A172 (cell line): ENCODE measurements around the gene CPTP. TPM values are rescaled to one million over a fixed set of nuclear protein-coding genes. Genes with fewer than 3 reads are reported as not detected.

Experiments
- DNase-seq: peaks from one replicate; pipeline ENCODE4 v3.0.0-alpha.2; 2015; ENCODE audit warnings: low spot score
- total RNA-seq: library from RNA; depleted of rRNA; stranded (reverse); fragments of >200 nt; shearing (Covaris generic); gene quantifications from 2 replicates; pipeline ENCODE4 v1.2.3, GENCODE V29; 2014; rRNA removed

The CPTP gene
- total RNA-seq, result 17.0 and 19.5 TPM in 2 replicates

DNA sequence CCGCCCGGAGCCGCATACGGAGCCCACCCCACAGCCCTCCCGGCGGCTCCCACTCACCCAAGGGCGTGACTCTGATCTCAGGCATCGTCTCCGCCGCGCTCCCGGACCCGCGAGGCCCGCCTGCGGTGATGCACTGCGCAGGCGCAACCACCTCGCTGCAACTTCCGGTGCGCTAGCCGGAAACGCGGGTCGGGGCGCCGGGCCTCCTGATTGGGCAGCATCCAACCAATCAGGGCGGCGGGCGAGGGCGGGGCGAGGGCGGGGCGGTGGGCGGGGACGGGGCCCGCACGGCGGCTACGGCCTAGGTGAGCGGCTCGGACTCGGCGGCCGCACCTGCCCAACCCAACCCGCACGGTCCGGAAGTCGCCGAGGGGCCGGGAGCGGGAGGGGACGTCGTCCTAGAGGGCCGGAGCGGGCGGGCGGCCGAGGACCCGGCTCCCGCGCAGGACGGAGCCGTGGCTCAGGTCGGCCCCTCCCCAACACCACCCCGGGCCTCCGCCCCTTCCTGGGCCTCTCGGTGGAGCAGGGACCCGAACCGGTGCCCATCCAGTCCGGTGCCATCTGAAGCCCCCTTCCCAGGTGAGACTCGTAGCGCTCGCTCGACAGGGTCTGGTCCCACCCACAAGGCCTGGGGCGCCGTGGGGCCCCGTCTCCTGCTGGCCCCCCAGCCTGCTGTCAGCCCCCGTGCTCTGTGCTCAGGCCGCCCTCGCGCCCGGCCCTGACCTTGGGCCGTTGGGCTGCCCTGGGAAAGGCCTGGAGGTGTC is at the start of gene CPTP, which contains the start of gene INTS11:
Gene CPTP, plus strand, starts transcription at position 279 of the 764 bp plus-strand sequence. CDS start 2,109 bp downstream, outside the sequence.
Gene INTS11, minus strand, starts transcription at position 137 of the 764 bp plus-strand sequence. Its CDS starts 52 bp downstream, at position 85.
- DNase-seq, result peak; percentile 60

GRCh38 chr1:1274931-1275431 is 49.6 kb upstream of the CPTP start:
- DNase-seq, result no peak

- no peak for DNase-seq
Measured at GRCh38 chr1:1275836-1276235, 48.8 kb upstream of the CPTP start.

DNA sequence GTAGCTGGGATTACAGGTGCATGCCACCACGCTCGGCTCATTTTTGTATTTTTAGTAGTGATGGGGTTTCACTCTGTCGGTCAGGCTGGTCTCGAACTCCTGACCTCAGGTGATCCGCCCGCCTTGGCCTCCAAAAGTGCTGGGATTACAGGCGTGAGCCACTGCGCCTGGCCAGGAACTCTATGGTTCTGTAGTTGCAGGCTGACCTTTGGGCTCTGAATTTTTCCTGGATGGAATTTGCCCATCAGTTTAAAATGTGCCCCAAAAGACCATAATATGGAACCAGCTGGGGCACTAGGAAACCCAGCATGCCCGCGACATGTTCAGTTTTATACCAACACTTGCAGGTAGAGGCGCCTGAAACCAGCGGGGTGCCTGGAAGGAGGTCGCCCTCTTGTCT is 46.0 kb upstream of the CPTP start:
- no peak for DNase-seq

DNA sequence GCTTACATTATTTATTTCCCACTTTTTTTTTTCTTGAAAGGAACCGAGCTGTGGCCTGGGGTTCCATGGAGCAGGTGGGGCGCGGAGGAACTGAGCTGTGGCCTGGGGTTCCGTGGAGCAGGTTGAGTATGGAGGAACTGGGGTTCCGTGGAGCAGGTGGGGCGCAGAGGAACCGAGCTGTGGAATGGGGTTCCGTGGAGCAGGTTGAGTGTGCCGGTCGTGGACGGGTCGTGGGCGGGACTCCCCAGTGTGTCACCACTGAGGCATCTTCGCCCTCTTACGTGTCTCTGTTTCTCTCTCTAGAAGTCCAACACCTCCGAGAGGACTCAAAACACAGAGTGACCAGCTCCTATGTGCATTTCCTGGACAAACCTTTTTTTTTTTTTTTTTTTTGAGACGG is 45.6 kb upstream of the CPTP start:
- DNase-seq, result no peak

GRCh38 chr1:1280782-1281481 is 43.7 kb upstream of the CPTP start:
- no peak for DNase-seq

- peak; percentile 64 for DNase-seq
Measured at GRCh38 chr1:1281533-1282321, 42.9 kb upstream of the CPTP start.

DNA sequence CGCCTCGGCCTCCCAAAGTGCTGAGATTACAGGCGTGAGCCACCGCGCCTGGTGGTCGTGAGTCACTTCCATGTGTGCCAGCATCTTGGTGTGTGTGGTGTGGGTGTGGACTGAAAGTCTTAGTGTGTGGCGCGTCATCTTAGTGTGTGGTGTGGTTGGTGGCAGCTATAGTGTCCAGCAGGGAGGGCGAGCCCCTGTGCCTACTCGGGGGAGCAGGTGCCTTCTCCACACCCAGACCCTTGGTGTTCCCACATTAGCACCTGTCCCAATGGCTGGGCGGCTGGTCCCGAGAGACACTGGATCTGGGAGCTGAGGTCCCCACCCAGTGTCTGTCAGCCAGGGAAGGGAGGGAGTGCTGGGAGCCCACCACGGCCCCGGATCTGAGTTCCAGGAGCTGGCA is 41.6 kb upstream of the CPTP start:
- peak; percentile 26 for DNase-seq

DNA sequence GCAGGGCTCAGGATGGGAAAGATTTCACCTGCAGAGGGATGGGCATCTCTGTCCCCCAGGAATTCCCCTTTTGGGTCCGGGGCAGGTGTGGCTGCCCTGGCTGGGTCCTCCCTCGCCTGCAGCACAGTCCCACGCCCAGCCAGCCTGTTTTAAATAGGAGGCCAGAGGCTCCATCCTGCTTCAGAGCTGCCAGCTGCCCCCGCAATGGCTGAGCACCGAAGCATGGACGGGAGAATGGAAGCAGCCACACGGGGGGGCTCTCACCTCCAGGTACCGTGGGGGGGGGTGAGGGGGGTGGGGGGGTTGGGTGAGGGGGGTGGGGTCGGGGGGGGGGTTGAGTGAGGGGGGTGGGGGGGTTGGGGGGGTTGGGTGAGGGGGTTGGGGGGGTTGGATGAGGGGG is 40.8 kb upstream of the CPTP start:
- DNase-seq, result no peak

GRCh38 chr1:1284221-1285101 is 40.1 kb upstream of the CPTP start:
- DNase-seq, result no peak

DNA sequence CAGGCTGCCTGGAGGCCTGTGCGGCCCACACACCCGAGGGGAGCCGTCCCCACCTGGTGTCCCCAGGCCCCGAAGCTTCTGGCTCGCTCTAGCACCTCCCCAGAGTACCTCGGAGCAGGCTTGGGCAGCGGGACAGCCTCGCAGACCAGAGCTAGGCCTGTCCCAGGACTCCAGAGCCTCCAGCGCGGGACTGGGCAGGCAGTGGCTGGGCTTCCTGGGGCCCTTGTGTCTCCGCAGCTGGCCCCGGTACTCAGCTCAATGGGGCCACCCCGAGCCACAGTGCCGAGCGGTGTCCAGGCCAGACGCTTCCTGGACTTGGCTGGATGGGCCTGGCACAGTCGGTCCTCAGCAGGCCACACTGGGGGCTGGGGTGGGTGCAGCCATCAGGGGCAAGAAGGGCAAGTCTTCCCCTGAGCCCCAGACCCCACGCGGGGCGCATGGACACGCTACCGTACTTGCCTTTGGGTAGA is 39.5 kb upstream of the CPTP start:
- no peak for DNase-seq

DNA sequence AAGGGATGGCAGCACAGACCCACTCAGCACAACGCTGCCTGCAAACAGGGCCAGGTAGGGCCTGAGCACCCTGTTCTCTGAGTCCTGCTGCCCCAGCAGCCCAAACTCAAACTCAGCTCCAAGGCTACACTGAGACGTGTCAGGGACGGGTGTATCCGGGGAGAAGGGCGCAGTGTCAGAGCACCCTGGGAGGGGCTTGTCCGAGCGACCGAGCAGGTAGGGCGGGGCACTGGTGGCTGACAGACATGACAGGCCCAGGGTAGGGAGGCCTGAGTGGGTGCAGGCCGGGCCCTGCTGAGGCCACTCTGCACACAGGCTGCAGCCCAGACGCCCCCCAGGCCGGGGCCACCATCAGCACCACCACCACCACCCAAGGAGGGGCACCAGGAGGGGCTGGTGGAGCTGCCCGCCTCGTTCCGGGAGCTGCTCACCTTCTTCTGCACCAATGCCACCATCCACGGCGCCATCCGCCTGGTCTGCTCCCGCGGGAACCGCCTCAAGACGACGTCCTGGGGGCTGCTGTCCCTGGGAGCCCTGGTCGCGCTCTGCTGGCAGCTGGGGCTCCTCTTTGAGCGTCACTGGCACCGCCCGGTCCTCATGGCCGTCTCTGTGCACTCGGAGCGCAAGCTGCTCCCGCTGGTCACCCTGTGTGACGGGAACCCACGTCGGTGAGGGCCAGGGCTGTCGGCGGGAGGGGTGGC is 38.8 kb upstream of the CPTP start:
- DNase-seq, result no peak

DNA sequence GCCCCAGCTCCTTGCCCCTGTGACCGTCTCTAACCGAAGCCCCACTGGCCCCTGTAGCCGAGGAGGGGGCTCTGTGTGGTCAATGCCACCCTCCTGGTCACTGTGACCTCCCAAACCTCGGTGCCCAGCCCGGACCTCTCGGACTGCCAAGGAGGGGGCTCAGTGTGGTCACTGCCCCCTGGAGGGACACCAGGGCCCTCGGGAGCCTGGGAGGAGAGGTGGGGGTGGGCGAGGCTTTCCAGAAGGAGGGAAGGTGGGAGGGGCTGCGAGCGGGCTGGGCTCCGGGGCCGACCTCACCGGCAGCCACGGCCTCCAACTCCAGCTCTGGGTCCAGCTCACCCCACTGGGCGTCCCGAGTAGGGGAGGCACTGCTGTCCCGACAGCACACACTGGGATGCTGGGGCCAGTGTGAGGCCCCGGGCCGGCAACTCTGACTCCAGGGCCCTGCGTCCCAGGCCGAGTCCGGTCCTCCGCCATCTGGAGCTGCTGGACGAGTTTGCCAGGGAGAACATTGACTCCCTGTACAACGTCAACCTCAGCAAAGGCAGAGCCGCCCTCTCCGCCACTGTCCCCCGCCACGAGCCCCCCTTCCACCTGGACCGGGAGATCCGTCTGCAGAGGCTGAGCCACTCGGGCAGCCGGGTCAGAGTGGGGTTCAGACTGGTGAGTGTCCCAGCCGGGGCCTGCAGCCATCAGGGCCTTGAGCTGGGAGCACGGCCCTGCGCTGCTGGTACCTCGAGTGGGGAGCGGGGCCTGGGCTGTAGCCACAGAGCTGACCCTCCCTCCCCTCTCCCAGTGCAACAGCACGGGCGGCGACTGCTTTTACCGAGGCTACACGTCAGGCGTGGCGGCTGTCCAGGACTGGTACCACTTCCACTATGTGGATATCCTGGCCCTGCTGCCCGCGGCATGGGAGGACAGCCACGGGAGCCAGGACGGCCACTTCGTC is 38.0 kb upstream of the CPTP start:
- no peak for DNase-seq

DNA sequence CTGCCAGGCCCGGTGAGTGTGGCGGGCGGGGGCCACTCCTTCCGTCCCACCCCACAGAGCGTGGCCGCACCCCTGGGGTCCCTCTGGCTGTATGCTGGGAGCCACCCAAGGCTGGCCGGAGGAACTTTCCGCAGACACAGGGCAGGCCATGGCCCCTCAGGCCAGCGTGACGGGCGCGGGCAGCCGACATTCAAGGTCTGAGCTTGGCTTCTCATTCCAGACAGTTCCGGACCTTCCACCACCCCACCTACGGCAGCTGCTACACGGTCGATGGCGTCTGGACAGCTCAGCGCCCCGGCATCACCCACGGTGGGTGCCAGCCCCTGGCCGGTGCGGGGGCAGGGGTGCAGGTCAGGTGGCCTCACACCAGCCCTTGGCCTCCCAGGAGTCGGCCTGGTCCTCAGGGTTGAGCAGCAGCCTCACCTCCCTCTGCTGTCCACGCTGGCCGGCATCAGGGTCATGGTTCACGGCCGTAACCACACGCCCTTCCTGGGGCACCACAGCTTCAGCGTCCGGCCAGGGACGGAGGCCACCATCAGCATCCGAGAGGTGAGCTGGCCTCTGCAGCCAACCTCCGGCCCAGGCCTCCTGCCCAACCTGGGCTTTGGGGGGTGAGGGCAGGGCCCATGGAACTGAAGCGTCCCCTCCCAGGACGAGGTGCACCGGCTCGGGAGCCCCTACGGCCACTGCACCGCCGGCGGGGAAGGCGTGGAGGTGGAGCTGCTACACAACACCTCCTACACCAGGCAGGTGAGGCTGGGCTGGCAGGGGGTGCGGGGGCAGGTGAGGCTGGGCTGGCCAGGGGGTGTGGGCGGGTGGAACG is 37.1 kb upstream of the CPTP start:
- no peak for DNase-seq

GRCh38 chr1:1290238-1290731 is 34.3 kb upstream of the CPTP start:
- no peak for DNase-seq

DNA sequence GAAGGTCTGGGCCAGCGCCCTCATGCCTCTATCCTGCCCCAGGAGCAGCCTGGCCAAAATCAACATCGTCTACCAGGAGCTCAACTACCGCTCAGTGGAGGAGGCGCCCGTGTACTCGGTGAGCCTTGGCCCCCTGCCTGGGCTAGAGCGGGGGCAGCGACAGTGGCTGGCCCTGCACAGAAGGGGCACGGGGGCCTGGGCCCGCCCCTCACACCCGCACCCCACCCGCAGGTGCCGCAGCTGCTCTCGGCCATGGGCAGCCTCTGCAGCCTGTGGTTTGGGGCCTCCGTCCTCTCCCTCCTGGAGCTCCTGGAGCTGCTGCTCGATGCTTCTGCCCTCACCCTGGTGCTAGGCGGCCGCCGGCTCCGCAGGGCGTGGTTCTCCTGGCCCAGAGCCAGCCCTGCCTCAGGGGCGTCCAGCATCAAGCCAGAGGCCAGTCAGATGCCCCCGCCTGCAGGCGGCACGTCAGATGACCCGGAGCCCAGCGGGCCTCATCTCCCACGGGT is 33.5 kb upstream of the CPTP start:
- no peak for DNase-seq

DNA sequence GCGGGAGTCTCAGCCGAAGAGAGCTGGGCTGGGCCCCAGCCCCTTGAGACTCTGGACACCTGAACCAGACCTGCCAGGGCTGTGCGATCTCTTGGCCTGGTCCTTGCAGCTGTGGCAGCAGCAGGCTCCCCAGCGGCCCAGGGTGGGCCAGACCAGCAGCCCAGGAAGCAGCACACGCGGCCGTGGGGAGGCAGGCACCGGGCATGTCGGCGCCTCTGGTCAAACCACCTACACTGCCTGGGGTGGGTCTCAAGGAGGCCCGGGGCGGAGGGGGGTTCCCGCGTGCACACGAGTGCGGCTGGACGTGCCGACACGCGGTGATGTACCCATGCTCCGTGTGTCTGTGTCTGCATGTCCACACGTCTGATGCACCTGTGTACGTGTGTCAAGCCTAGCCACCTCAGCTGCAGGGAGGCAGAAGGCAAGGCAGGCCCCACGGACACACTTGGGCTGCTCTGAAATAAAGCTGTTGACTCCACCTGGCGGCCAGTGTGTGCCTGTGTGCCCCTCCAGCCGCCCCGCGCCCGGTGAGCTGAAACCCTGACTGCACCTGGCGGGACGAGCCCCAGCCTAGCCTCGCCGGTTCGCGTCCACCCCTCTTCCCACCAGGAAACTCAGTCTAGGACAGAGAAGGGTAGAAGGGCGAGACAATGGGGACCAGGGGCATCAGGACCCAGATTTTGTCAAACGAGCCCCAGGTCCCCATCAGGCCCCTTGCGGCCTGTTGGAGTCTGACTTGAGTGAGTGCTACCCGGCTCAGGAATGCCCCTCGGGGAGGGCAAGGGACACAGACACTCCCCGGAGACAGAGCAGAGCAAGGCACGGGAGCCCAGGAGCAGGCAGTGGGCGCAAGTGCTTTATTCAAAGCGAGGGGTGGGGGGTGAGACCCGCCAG is 32.8 kb upstream of the CPTP start:
- DNase-seq, result no peak
